HCT116 (cell line): ENCODE results near the gene MAPKBP1. TPM values are rescaled to one million over a fixed set of nuclear protein-coding genes. Genes with fewer than 3 reads are reported as not detected.

Experiments
- ATAC-seq: fragments of 200-7000 bp; cut with Tn5 transposase; 2 replicates; pipeline ENCODE4 v1.9.1; 2020; ENCODE audit warnings: mild to moderate bottlenecking, moderate library complexity
- BruUV-seq: library from RNA; stranded (reverse); fragments of 400-500 nt; replicated peaks from 2 replicates; lab custom pipeline; 2021; lab: Mats Ljungman, UMichigan
- CTCF ChIA-PET: fragments of 300-600 bp; sonication (Branson Sonifier 250); formaldehyde crosslinking; loops from one replicate; lab custom pipeline; 2021; ENCODE audit warnings: antibody characterized with exemption; lab: Charles Lee
- POLR2A ChIA-PET: fragments of 300-600, 350-600 bp; sonication (Branson Sonifier 250); formaldehyde crosslinking; loops from one replicate; lab custom pipeline; 2021; ENCODE audit warnings: antibody characterized with exemption; lab: Charles Lee
- RAD21 ChIA-PET, 2 experiments: fragments of 300-600 bp; sonication (Branson Sonifier 250); formaldehyde crosslinking; loops; one replicate each; lab custom pipeline; 2023; ENCODE audit warnings: low total read pairs in 2 of 2; ENCODE audit not compliant: uncharacterized antibody in 2 of 2, unreplicated experiment in 2 of 2, low non-redundant PET in 1 of 2; lab: Charles Lee
- DNase-seq: peaks from one replicate; pipeline ENCODE4 v3.0.0-alpha.2; 2010; ENCODE audit warnings: low read depth, low spot score
- H2AFZ ChIP-seq: fragments of 200-600 bp; shearing (Covaris generic), sonication (generic); 2 replicates; pipeline ENCODE4 v1.6.1; 2017; ENCODE audit warnings: low read depth, mixed run types, mixed read lengths, antibody characterized with exemption, low read length; ENCODE audit not compliant: poor library complexity, severe bottlenecking
- H3K27ac ChIP-seq: 2 replicates; pipeline ENCODE4 v1.5.1; 2012; ENCODE audit warnings: low read depth, low read length
- H3K27me3 ChIP-seq: fragments of 200-600 bp; sonication (generic); 2 replicates; pipeline ENCODE4 v1.6.1; 2016; ENCODE audit warnings: mixed run types, low read length, mixed read lengths; ENCODE audit not compliant: insufficient read depth
- H3K36me3 ChIP-seq, 2 experiments: fragments of 200-500 bp in 1 of 2; fragments of 200-600 bp in 1 of 2; sonication (Bioruptor generic) in 1 of 2; sonication (generic) in 1 of 2; 2 replicates each; pipeline versions ENCODE4 v1.5.1 to v1.6.1; 2014 to 2016; ENCODE audit warnings: low read length in 2 of 2, inconsistent platforms in 1 of 2, mixed read lengths in 1 of 2, mixed run types in 1 of 2; ENCODE audit not compliant: insufficient read depth in 2 of 2, control insufficient read depth in 1 of 2
- H3K4me1 ChIP-seq, 2 experiments: fragments of 200-600 bp in 1 of 2; sonication (generic) in 1 of 2; 2 replicates each; pipeline versions ENCODE4 v1.5.1 to v1.6.1; 2012 to 2017; ENCODE audit warnings: low read length in 2 of 2, inconsistent platforms in 1 of 2, mild to moderate bottlenecking in 1 of 2, mixed read lengths in 1 of 2, mixed run types in 1 of 2, moderate library complexity in 1 of 2; ENCODE audit not compliant: insufficient read depth in 2 of 2, control insufficient read depth in 1 of 2
- H3K4me2 ChIP-seq: fragments of 200-600 bp; sonication (generic); 2 replicates; pipeline ENCODE4 v1.6.1; 2017; ENCODE audit warnings: mixed run types, low read length, mixed read lengths
- H3K4me3 ChIP-seq, 2 experiments: fragments of 200-600 bp in 1 of 2; sonication (generic) in 1 of 2; replicated peaks in 1 of 2; 2 replicates each; pipeline ENCODE4 v1.5.1; 2011 to 2016; ENCODE audit warnings: low read length in 2 of 2, control low read depth in 1 of 2, low read depth in 1 of 2, mild to moderate bottlenecking in 1 of 2, mixed read lengths in 1 of 2, mixed run types in 1 of 2
- H3K79me2 ChIP-seq: fragments of 200-600 bp; sonication (generic); 2 replicates; pipeline ENCODE4 v1.6.1; 2017; ENCODE audit warnings: mild to moderate bottlenecking, mixed run types, low read length, moderate library complexity, mixed read lengths; ENCODE audit not compliant: insufficient read depth
- H3K9ac ChIP-seq: fragments of 200-600 bp; sonication (generic); 2 replicates; pipeline ENCODE4 v1.6.1; 2016; ENCODE audit warnings: low read length, mixed read lengths
- H3K9me2 ChIP-seq: fragments of 200-600 bp; sonication (generic), shearing (Covaris generic); 2 replicates; pipeline ENCODE4 v1.6.1; 2017; ENCODE audit warnings: mixed run types, mild to moderate bottlenecking, moderate library complexity; ENCODE audit not compliant: insufficient read depth
- H3K9me3 ChIP-seq, 2 experiments: fragments of 200-500 bp in 1 of 2; fragments of 200-600 bp in 1 of 2; sonication (Bioruptor generic) in 1 of 2; sonication (generic) in 1 of 2; 2 replicates each; pipeline ENCODE4 v1.6.1; 2014 to 2017; ENCODE audit warnings: low read length in 2 of 2, mixed read lengths in 2 of 2, inconsistent platforms in 1 of 2, low read depth in 1 of 2, mild to moderate bottlenecking in 1 of 2, mixed run types in 1 of 2, moderate library complexity in 1 of 2; ENCODE audit not compliant: control insufficient read depth in 1 of 2, insufficient read depth in 1 of 2
- H4K20me1 ChIP-seq: fragments of 200-600 bp; sonication (generic), shearing (Covaris generic); 2 replicates; pipeline ENCODE4 v1.6.1; 2017; ENCODE audit warnings: mixed run types, mild to moderate bottlenecking, moderate library complexity; ENCODE audit not compliant: insufficient read depth
- CBX3 ChIP-seq: IDR thresholded peaks from 2 replicates; pipeline ENCODE4 v1.6.1; 2012; ENCODE audit warnings: low read depth
- CEBPB ChIP-seq: IDR thresholded peaks from 2 replicates; pipeline ENCODE4 v1.6.1; 2012; ENCODE audit warnings: low read depth
- CTCF ChIP-seq, 3 experiments: fragments of 200-600 bp in 1 of 3; sonication (generic) in 1 of 3; IDR thresholded peaks in 2 of 3; conservative IDR thresholded peaks in 1 of 3; 2 replicates each; pipeline ENCODE4 v1.5.1; 2012 to 2017; ENCODE audit warnings: low read depth in 2 of 3, low read length in 2 of 3, antibody characterized with exemption in 1 of 3, borderline replicate concordance in 1 of 3, control low read depth in 1 of 3, mild to moderate bottlenecking in 1 of 3, mixed read lengths in 1 of 3, mixed run types in 1 of 3, moderate library complexity in 1 of 3; ENCODE audit not compliant: insufficient read depth in 1 of 3
- EZH2 ChIP-seq: fragments of 200-600 bp; sonication (generic); IDR thresholded peaks from 2 replicates; pipeline ENCODE4 v1.6.1; 2017; ENCODE audit warnings: antibody characterized with exemption, mixed run types
- JUND ChIP-seq: IDR thresholded peaks from 2 replicates; pipeline ENCODE4 v1.6.1; 2012
- POLR2AphosphoS5 ChIP-seq: IDR thresholded peaks from 2 replicates; pipeline ENCODE4 v1.6.1; 2011; ENCODE audit warnings: mild to moderate bottlenecking, low read depth, low read length, moderate library complexity
- RAD21 ChIP-seq: IDR thresholded peaks from 2 replicates; pipeline ENCODE4 v1.6.1; 2012; ENCODE audit warnings: low read depth, mild to moderate bottlenecking
- SIN3A ChIP-seq: IDR thresholded peaks from 2 replicates; pipeline ENCODE4 v1.6.1; 2012; ENCODE audit warnings: low read depth
- SRF ChIP-seq: IDR thresholded peaks from 2 replicates; pipeline ENCODE4 v1.6.1; 2012; ENCODE audit warnings: low read depth
- TCF7L2 ChIP-seq: IDR thresholded peaks from 2 replicates; pipeline ENCODE4 v1.7.0; 2011; ENCODE audit warnings: borderline replicate concordance, inconsistent platforms; ENCODE audit not compliant: insufficient read depth, insufficient read length; ENCODE audit errors: extremely low read depth
- ZFX ChIP-seq: fragments of 450-650 bp; IDR thresholded peaks from 2 replicates; pipeline ENCODE4 v1.6.1; 2017
- ZNF274 ChIP-seq: fragments of 200-500 bp; sonication (Bioruptor generic); IDR thresholded peaks from 2 replicates; pipeline ENCODE4 v1.6.1; 2014; ENCODE audit warnings: mild to moderate bottlenecking, low read depth, low read length, inconsistent platforms
- intact Hi-C: fragments of 100-400 bp; cut with micrococcal nuclease; formaldehyde crosslinking; loops from 2 replicates; pipeline ENCODE4 v1.10.0; 2022
- total RNA-seq: library from RNA; stranded (reverse); gene quantifications from one replicate; pipeline ENCODE4 v1.2.1, GENCODE V29; 2021; ENCODE audit not compliant: unreplicated experiment
- TF ChIP-seq, protein P1 (sequence below): IDR thresholded peaks from 2 replicates; pipeline ENCODE4 v1.6.1; 2012
- TF ChIP-seq, protein P2 (sequence below): IDR thresholded peaks from 2 replicates; pipeline ENCODE4 v1.6.1; 2012
- TF ChIP-seq, protein P3 (sequence below): IDR thresholded peaks from 2 replicates; pipeline ENCODE4 v1.6.1; 2012; ENCODE audit warnings: low read depth

The MAPKBP1 gene
- total RNA-seq, 1 experiment from 2014 or later: 21.3 TPM

GRCh38 chr15:41774062-41774881 lies at the start of gene MAPKBP1 (continued):
- peak; percentile 90 for TF ChIP-seq TCF7L2
- TF ChIP-seq JUND: no peak
- TF ChIP-seq EZH2: no peak
- TF ChIP-seq ZFX: peak; percentile 58
- peak; percentile 54 for TF ChIP-seq POLR2AphosphoS5
- TF ChIP-seq CEBPB: no peak
- TF ChIP-seq SIN3A: peak; percentile 55; the same call in 1 of the 2 replicates
- TF ChIP-seq, protein P1, sequence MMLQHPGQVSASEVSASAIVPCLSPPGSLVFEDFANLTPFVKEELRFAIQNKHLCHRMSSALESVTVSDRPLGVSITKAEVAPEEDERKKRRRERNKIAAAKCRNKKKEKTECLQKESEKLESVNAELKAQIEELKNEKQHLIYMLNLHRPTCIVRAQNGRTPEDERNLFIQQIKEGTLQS: no peak

DNA sequence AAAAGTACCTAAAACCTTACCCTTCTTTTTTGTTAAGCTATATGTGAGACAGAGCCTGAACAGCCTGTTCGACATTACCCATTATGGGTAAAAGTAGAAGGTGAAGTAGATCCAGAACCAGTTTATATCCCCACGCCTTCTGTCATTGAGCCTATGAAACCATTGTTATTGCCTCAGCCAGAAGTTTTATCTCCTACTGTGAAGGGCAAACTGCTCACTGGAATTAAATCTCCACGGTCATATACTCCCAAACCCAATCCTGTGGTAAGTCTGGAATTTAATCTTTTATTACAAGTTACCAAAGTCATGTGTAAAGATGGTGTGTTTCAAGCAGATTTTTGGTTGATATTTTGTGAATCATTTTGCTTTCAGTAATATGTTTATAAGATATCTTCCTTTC lies 47.1 kb upstream of the MAPKBP1 start:
- DNase-seq (no peak), ATAC-seq (no peak)
- H3K27ac ChIP-seq: no peak overlapping the region
- H4K20me1 ChIP-seq: peaks cover 4% of the 10 kb centered on the region
- H3K79me2 ChIP-seq: no peaks in the 10 kb centered on the region
- intact Hi-C loops: no loop called here
- H3K4me3 ChIP-seq: no peak overlapping the region
- H2AFZ ChIP-seq: no peak overlapping the region
- no peaks in the 10 kb centered on the region for H3K27me3 ChIP-seq
- H3K9me3 ChIP-seq: no peaks in the 10 kb centered on the region
- H3K4me1 ChIP-seq: no peaks in the 10 kb centered on the region
- no TSS peak for BruUV-seq
- H3K9me2 ChIP-seq: no peaks in the 10 kb centered on the region
- no peak overlapping the region for H3K4me2 ChIP-seq
- RAD21 ChIA-PET: no interaction called here
- no peak overlapping the region for H3K9ac ChIP-seq
- peaks cover 0 to 3% of the 10 kb centered on the region in 2 experiments; a peak in 2 of 4 replicates for H3K36me3 ChIP-seq
- POLR2A ChIA-PET: no interaction called here
- TF ChIP-seq ZNF274 (no peak), CTCF (IDR thresholded peaks at IDR 0.05 in 2 of 3, conservative IDR thresholded peaks at IDR 0.05 in 1 of 3; ENCODE audit: borderline replicate concordance in 1 of 3, insufficient read depth in 1 of 3, low read depth in 2 of 3, low read length in 2 of 3) (no peak), ZFX (no peak), TCF7L2 (no peak), SRF (no peak), RAD21 (no peak), CBX3 (no peak)
- TF ChIP-seq, protein P2, sequence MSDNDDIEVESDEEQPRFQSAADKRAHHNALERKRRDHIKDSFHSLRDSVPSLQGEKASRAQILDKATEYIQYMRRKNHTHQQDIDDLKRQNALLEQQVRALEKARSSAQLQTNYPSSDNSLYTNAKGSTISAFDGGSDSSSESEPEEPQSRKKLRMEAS: no peak
- TF ChIP-seq, protein P1: no peak
- TF ChIP-seq, protein P3, sequence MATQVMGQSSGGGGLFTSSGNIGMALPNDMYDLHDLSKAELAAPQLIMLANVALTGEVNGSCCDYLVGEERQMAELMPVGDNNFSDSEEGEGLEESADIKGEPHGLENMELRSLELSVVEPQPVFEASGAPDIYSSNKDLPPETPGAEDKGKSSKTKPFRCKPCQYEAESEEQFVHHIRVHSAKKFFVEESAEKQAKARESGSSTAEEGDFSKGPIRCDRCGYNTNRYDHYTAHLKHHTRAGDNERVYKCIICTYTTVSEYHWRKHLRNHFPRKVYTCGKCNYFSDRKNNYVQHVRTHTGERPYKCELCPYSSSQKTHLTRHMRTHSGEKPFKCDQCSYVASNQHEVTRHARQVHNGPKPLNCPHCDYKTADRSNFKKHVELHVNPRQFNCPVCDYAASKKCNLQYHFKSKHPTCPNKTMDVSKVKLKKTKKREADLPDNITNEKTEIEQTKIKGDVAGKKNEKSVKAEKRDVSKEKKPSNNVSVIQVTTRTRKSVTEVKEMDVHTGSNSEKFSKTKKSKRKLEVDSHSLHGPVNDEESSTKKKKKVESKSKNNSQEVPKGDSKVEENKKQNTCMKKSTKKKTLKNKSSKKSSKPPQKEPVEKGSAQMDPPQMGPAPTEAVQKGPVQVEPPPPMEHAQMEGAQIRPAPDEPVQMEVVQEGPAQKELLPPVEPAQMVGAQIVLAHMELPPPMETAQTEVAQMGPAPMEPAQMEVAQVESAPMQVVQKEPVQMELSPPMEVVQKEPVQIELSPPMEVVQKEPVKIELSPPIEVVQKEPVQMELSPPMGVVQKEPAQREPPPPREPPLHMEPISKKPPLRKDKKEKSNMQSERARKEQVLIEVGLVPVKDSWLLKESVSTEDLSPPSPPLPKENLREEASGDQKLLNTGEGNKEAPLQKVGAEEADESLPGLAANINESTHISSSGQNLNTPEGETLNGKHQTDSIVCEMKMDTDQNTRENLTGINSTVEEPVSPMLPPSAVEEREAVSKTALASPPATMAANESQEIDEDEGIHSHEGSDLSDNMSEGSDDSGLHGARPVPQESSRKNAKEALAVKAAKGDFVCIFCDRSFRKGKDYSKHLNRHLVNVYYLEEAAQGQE: no peak
- TF ChIP-seq, all 23 proteins: peak for 0
- CTCF ChIA-PET: no interaction called here
